Fibroblast of lung (primary cell): ENCODE measurements around the gene KRTAP5-6. TPM values are rescaled to one million over a fixed set of nuclear protein-coding genes. Genes with fewer than 3 reads are reported as not detected.

Experiments
- DNase-seq, 2 donors: peaks; one replicate each; pipeline versions ENCODE4 v3.0.0 to v3.0.0-alpha.2; 2010; ENCODE audit warnings: low read depth in 2 of 2
- H2AFZ ChIP-seq: 2 replicates; pipeline ENCODE4 v1.5.1; 2012; ENCODE audit warnings: low read length, control low read depth, inconsistent platforms
- H3K27ac ChIP-seq: 2 replicates; pipeline ENCODE4 v1.5.1; 2011; ENCODE audit warnings: low read length, control low read depth; ENCODE audit not compliant: insufficient read depth
- H3K27me3 ChIP-seq: 2 replicates; pipeline ENCODE4 v1.5.1; 2011; ENCODE audit warnings: mild to moderate bottlenecking, low read length; ENCODE audit not compliant: control insufficient read depth, insufficient read depth
- H3K36me3 ChIP-seq: 2 replicates; pipeline ENCODE4 v1.5.1; 2011; ENCODE audit warnings: low read length; ENCODE audit not compliant: control insufficient read depth, insufficient read depth
- H3K4me1 ChIP-seq: 2 replicates; pipeline ENCODE4 v1.5.1; 2011; ENCODE audit warnings: low read length; ENCODE audit not compliant: control insufficient read depth, insufficient read depth; ENCODE audit errors: extremely low read depth
- H3K4me2 ChIP-seq: 2 replicates; pipeline ENCODE4 v1.5.1; 2011; ENCODE audit warnings: low read length, control low read depth; ENCODE audit not compliant: insufficient read depth; ENCODE audit errors: extremely low read depth
- H3K4me3 ChIP-seq, 4 experiments: fragments of 200-600 bp in 1 of 4; sonication (generic) in 1 of 4; replicated peaks in 1 of 4; 2 replicates each; pipeline ENCODE4 v1.5.1; 2011 to 2016; ENCODE audit warnings: low read length in 4 of 4, low read depth in 3 of 4, mild to moderate bottlenecking in 3 of 4, control low read depth in 2 of 4, inconsistent platforms in 1 of 4, mixed read lengths in 1 of 4; ENCODE audit not compliant: insufficient read depth in 1 of 4; ENCODE audit errors: control extremely low read depth in 1 of 4
- H3K79me2 ChIP-seq: 2 replicates; pipeline ENCODE4 v1.5.1; 2012; ENCODE audit warnings: mild to moderate bottlenecking, low read length, inconsistent platforms; ENCODE audit not compliant: control insufficient read depth, insufficient read depth
- H3K9ac ChIP-seq: 2 replicates; pipeline ENCODE4 v1.5.1; 2011; ENCODE audit warnings: mild to moderate bottlenecking, low read length, control low read depth; ENCODE audit not compliant: insufficient read depth
- H3K9me3 ChIP-seq: 2 replicates; pipeline ENCODE4 v1.5.1; 2012; ENCODE audit warnings: low read depth, low read length; ENCODE audit not compliant: control insufficient read depth, insufficient read depth
- H4K20me1 ChIP-seq: 2 replicates; pipeline ENCODE4 v1.5.1; 2011; ENCODE audit warnings: low read length; ENCODE audit not compliant: control insufficient read depth, insufficient read depth; ENCODE audit errors: extremely low read depth
- EZH2 ChIP-seq: IDR thresholded peaks from 2 replicates; pipeline ENCODE4 v1.5.1; 2012; ENCODE audit warnings: low read length, control low read depth, mild to moderate bottlenecking; ENCODE audit errors: missing control alignments
- polyA plus RNA-seq, 2 donors: library from polyadenylated mRNA; depleted of rRNA in 1 of 2; stranded (reverse) in 1 of 2; unstranded in 1 of 2; fragments of >200 nt; gene quantifications; 2 replicates each; pipeline ENCODE4 v1.2.1, GENCODE V29; 2011 to 2012; ENCODE audit warnings: missing spikeins in 1 of 2
- total RNA-seq: library from RNA; depleted of rRNA; stranded (reverse); fragments of >200 nt; gene quantifications from 2 replicates; pipeline ENCODE4 v1.2.1, GENCODE V29; 2014
- TF ChIP-seq, protein P1 (sequence below), 2 donors: IDR thresholded peaks in 1 of 2; conservative IDR thresholded peaks in 1 of 2; 1 replicate in 1 of 2; 2 replicates in 1 of 2; pipeline ENCODE4 v1.5.1; 2011 to 2012; ENCODE audit warnings: low read length in 2 of 2, control low read depth in 1 of 2, inconsistent platforms in 1 of 2, low read depth in 1 of 2, mild to moderate bottlenecking in 1 of 2

KRTAP5-6 gene
- total and polyA plus RNA-seq, 2 donors (not counting 1 experiment from before 2014, with no cell fraction given): not detected

DNA sequence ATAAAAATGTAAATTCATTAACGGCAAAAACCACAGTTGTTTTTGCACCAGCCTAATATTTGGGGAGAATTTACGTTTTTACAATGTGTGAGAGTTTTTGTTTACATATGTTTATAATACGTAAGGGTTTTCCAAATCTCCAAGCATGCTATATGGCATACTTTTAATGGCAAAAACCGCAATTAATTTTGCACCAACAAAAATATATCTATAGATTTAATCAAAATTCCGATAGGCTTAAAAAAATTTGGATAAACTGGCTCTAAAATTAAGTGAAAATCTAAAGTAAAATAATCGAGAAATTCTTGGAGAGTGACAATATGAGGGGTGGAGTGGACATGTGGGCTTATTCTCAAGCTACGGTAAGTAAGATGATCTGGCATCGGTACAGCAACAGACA lies 22.8 kb downstream of the KRTAP5-6 start:
- Histone ChIP-seq H3K4me1 (no peaks in the 10 kb centered on the region), H3K9ac (no peak overlapping the region), H3K79me2 (no peaks in the 10 kb centered on the region), H3K4me2 (no peak overlapping the region), H4K20me1 (no peaks in the 10 kb centered on the region), H3K27ac (no peak overlapping the region), H3K9me3 (no peaks in the 10 kb centered on the region), H3K36me3 (no peaks in the 10 kb centered on the region), H2AFZ (no peak overlapping the region), H3K4me3 (no peak overlapping the region), H3K27me3 (peaks cover 2% of the 10 kb centered on the region)
- TF ChIP-seq, protein P1, sequence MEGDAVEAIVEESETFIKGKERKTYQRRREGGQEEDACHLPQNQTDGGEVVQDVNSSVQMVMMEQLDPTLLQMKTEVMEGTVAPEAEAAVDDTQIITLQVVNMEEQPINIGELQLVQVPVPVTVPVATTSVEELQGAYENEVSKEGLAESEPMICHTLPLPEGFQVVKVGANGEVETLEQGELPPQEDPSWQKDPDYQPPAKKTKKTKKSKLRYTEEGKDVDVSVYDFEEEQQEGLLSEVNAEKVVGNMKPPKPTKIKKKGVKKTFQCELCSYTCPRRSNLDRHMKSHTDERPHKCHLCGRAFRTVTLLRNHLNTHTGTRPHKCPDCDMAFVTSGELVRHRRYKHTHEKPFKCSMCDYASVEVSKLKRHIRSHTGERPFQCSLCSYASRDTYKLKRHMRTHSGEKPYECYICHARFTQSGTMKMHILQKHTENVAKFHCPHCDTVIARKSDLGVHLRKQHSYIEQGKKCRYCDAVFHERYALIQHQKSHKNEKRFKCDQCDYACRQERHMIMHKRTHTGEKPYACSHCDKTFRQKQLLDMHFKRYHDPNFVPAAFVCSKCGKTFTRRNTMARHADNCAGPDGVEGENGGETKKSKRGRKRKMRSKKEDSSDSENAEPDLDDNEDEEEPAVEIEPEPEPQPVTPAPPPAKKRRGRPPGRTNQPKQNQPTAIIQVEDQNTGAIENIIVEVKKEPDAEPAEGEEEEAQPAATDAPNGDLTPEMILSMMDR (conservative IDR thresholded peaks at IDR 0.05 in 1 of 2, IDR thresholded peaks at IDR 0.05 in 1 of 2; ENCODE audit: low read depth in 1 of 2, low read length in 2 of 2): no peak
- no peak for TF ChIP-seq EZH2
- no peak for DNase-seq

DNA sequence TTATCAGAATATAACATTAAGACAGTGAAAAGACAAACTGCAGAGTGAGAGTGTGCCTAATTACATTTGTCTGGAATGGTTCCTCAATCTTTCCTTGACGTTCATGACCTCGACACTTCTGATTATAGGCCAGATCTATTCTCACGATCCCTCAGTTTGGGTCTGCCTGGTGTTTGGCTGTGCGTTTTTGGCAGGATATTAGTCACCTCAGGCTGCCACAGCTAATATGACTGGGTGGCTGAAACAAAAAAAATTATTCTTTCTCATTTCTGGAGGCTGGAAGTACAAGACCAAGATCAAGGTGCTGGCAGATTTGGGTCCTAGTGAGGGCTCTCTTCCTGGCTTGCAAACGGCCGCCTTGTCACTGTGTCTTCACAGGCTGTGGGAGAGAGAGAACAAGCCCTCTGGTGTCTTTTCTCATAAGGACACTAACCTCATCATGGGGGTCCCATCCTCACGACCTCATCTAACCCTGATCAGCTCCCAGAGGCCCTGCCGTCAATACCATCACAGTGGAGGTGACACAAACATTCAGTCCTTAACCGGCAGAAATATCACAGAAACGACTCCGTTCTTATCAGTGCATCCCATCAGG lies 30.2 kb downstream of the KRTAP5-6 start:
- TF ChIP-seq, protein P1 (conservative IDR thresholded peaks at IDR 0.05 in 1 of 2, IDR thresholded peaks at IDR 0.05 in 1 of 2; ENCODE audit: low read depth in 1 of 2, low read length in 2 of 2): no peak
- TF ChIP-seq EZH2: no peak
- Histone ChIP-seq H3K27me3 (peaks cover under 1% of the 10 kb centered on the region), H2AFZ (no peak overlapping the region), H3K4me3 (no peak overlapping the region), H3K4me1 (no peaks in the 10 kb centered on the region), H3K4me2 (no peak overlapping the region), H3K36me3 (no peaks in the 10 kb centered on the region), H3K27ac (no peak overlapping the region), H3K79me2 (no peaks in the 10 kb centered on the region), H4K20me1 (no peaks in the 10 kb centered on the region), H3K9ac (no peak overlapping the region), H3K9me3 (no peaks in the 10 kb centered on the region)
- no peak for DNase-seq

GRCh38 chr11:1727861-1728260 lies 30.9 kb downstream of the KRTAP5-6 start:
- no peaks in the 10 kb centered on the region for H3K4me1 ChIP-seq
- no peak overlapping the region for H3K4me3 ChIP-seq
- no peak overlapping the region for H2AFZ ChIP-seq
- H3K27me3 ChIP-seq: peaks cover 3% of the 10 kb centered on the region
- no peak for TF ChIP-seq EZH2
- TF ChIP-seq, protein P1 (conservative IDR thresholded peaks at IDR 0.05 in 1 of 2, IDR thresholded peaks at IDR 0.05 in 1 of 2; ENCODE audit: low read depth in 1 of 2, low read length in 2 of 2): no peak
- H4K20me1 ChIP-seq: no peaks in the 10 kb centered on the region
- no peak overlapping the region for H3K4me2 ChIP-seq
- H3K36me3 ChIP-seq: no peaks in the 10 kb centered on the region
- no peaks in the 10 kb centered on the region for H3K9me3 ChIP-seq
- H3K27ac ChIP-seq: no peak overlapping the region
- DNase-seq: no peak
- no peak overlapping the region for H3K9ac ChIP-seq
- H3K79me2 ChIP-seq: no peaks in the 10 kb centered on the region
